SJCRH30 (cell line): ENCODE measurements around the gene CSHL1. TPM values are rescaled to one million over a fixed set of nuclear protein-coding genes. Genes with fewer than 3 reads are reported as not detected.
A peak's percentile ranks its signal among the peaks of the same experiment; 100 is the strongest.
"Not testable (repeated sequence)": the region's sequence is repeated elsewhere in the genome, so short reads cannot be mapped to it uniquely, and the experiment has no call there.

ENCODE experiments used
- DNase-seq, 2 experiments: peaks; one replicate each; pipeline ENCODE4 v3.0.0-alpha.2; 2015 to 2020
- H3K27ac ChIP-seq: fragments of 250-450 bp; sonication (Bioruptor Pico); 2 replicates; pipeline ENCODE4 v1.5.1; 2020; ENCODE audit warnings: mild to moderate bottlenecking, moderate library complexity
- H3K27me3 ChIP-seq: fragments of 250-450 bp; sonication (Bioruptor Pico); 2 replicates; pipeline ENCODE4 v1.5.1; 2020; ENCODE audit warnings: mild to moderate bottlenecking, moderate library complexity
- H3K36me3 ChIP-seq: fragments of 250-450 bp; sonication (Bioruptor Pico); 2 replicates; pipeline ENCODE4 v1.5.1; 2020; ENCODE audit warnings: mild to moderate bottlenecking, moderate library complexity
- H3K4me1 ChIP-seq: fragments of 250-450 bp; sonication (Bioruptor Pico); 2 replicates; pipeline ENCODE4 v1.5.1; 2020; ENCODE audit warnings: mild to moderate bottlenecking, moderate library complexity
- H3K4me3 ChIP-seq: fragments of 250-450 bp; sonication (Bioruptor Pico); 2 replicates; pipeline ENCODE4 v1.5.1; 2020; ENCODE audit warnings: mild to moderate bottlenecking, moderate library complexity
- H3K9me3 ChIP-seq: fragments of 250-450 bp; sonication (Bioruptor Pico); replicated peaks from 2 replicates; pipeline ENCODE4 v1.5.1; 2020; ENCODE audit warnings: mild to moderate bottlenecking, moderate library complexity
- total RNA-seq: library from RNA; depleted of rRNA; stranded (reverse); fragments of >200 nt; shearing (Covaris generic); gene quantifications from 2 replicates; pipeline ENCODE4 v1.2.3, GENCODE V29; 2014

Gene CSHL1
- total RNA-seq, 1 experiment from 2014 or later = not detected

DNA sequence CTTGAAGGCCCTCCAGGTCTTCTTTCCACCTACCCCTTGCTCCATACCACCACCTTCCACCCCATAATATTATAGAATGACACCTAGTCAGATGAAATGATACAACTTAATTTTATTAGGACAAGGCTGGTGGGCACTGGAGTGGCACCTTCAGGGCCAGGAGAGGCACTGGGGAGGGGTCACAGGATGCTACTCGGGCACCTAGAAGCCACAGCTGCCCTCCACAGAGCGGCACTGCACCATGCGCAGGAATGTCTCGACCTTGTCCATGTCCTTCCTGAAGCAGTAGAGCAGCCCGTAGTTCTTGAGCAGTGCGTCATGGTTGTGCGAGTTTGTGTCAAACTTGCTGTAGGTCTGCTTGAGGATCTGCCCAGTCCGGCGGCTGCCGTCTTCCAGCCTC lies 16.2 kb downstream of the CSHL1 start:
- not testable (repeated sequence) for H3K9me3 ChIP-seq, H3K36me3 ChIP-seq, H3K4me1 ChIP-seq, DNase-seq, H3K27ac ChIP-seq, H3K27me3 ChIP-seq, H3K4me3 ChIP-seq

DNA sequence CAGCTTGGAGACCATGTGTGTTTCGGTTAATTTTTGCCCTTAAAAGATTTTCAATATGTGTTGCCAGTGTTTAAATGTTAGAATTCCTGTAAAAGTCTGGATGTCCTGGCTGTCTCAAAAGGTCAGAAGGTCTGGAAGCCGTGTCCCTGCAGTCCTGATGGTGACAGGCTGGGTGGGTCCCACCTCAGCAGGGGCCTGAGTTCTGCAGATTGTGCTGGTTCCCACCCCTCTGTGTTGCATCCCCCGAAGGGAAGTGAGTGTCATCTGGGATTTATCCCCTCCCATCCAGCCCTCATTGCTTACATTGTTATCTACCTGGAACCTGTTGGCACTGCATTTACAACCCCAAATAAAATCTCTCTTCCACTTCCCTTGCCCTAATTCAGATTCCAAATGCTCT lies 17.0 kb downstream of the CSHL1 start:
- not testable (repeated sequence) for H3K4me3 ChIP-seq, DNase-seq, H3K36me3 ChIP-seq

DNA sequence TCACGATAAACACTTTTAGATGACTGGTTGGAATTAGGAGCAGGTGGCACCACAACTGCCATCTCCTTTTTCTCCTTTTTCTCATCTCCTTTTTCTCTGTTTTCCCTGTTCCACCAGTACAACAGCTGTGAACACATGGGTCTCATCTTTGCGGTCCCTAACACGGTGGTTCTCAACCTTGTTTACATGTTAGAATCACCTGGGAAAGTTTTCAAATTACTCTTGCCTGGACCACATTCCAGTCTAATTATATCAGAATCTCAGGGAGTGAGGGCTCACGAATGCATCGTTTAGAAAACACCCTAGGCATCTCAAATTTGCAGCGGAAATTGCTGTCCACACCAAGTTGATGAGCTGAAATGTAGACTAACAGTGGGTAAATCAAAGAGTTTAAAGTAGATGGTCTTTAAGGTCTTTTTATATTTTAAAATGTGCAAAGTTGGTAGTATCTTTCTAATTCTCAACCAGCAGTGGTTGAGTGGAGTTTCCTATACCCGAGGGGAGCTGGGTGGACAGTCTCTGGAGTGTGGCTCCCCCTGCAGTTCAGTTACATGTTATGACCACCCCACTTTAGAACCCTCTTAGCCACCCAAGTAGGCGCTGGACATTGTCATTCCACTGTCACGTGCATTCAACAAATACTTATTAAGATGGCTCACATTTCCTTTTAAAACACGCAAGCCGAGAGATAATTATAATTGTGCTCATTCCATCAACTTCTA lies 18.6 kb downstream of the CSHL1 start:
- H3K4me1 ChIP-seq, H3K9me3 ChIP-seq, H3K4me3 ChIP-seq, H3K27me3 ChIP-seq, H3K36me3 ChIP-seq, H3K27ac ChIP-seq: not testable (repeated sequence)
- peak in 1 of 2 experiments; percentile 39 for DNase-seq

More for the DNA sequence above, 17.0 kb downstream of the CSHL1 start:
- H3K27ac ChIP-seq, H3K9me3 ChIP-seq, H3K4me1 ChIP-seq, H3K27me3 ChIP-seq: not testable (repeated sequence)

DNA sequence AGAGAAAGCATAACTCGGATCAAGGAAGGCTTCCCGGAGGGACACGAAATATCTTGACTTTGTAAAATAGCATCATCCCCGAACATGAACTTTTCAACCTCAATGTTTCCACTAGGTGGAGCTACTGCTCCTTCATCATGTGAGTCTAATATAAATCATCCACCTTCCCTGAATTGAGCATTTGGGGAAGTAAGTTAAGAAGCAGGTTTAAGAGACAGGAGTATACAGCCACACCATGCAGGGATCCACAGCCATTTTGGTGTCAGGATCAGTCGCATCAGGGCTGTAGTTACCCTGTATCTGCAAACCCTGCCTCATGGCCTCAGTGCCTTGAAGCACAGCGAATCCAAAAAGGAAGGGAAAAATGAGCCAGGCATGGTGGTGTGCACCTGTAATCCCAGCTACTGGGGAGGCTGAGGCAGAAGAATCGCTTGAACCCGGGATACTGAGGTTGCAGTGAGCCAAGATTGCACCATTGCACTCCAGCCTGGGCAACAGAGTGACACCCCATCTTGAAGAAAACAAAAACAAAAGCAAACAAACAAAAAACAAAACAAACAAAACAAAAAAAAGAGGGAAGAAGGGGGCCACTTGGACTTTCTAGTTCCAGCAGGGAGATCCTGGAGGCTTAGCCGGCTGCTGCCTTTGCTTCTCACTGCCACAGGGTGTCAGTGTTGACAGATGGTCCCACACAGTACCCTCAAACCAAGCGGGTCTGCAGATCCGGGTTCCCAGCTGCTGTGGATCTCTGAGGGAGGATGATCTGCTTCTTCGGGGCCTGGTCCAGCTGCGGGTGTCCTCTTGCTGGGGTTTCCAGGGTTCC lies 21.8 kb downstream of the CSHL1 start:
- not testable (repeated sequence) for H3K4me3 ChIP-seq, H3K27me3 ChIP-seq, H3K36me3 ChIP-seq, H3K4me1 ChIP-seq, H3K27ac ChIP-seq, H3K9me3 ChIP-seq
- peak; percentile 39 to 51 for DNase-seq

DNA sequence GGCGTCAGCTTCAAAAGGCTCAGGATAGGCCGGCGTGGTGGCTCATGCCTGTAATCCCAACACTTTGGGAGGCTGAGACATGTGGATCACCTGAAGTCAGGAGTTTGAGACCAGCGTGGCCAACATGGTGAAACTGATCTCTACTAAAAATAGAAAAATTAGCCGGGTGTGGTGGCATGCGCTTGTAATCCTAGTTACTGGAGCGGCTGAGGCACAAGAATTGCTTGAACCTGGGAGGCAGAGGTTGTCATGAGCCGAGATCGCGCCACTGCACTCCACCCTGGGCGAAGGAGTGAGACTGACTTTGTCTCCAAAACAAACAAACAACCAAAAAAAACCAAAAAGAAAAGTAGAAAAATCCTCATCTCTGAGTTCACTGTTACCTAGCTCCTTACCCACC lies 25.9 kb downstream of the CSHL1 start:
- not testable (repeated sequence) for H3K4me1 ChIP-seq, DNase-seq, H3K27ac ChIP-seq, H3K27me3 ChIP-seq, H3K9me3 ChIP-seq, H3K4me3 ChIP-seq, H3K36me3 ChIP-seq

DNA sequence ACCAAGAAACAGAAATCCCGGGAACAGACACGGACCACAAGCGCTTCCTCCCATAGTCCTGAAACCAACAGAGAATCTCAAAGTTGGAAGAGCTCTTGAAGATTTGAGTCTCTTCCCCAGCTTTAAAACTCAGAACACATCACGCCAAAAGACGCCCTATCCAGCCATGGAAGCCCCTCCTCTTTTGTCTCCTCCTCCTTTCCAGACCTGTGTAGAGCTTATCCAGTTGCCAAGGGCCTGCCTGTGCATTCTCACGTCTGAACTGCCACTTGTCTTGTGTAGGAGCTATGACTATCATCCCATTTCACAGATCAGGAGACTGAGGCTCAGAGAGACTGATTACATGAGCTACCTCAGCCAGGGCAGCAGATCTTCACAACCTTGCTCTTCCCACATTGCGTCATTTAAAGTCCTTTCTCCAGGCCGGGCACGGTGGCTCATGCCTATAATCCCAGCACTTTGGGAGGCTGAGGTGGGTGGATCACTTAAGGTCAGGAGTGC lies 28.4 kb downstream of the CSHL1 start:
- H3K9me3 ChIP-seq, DNase-seq, H3K4me3 ChIP-seq, H3K36me3 ChIP-seq, H3K4me1 ChIP-seq, H3K27ac ChIP-seq, H3K27me3 ChIP-seq: not testable (repeated sequence)

DNA sequence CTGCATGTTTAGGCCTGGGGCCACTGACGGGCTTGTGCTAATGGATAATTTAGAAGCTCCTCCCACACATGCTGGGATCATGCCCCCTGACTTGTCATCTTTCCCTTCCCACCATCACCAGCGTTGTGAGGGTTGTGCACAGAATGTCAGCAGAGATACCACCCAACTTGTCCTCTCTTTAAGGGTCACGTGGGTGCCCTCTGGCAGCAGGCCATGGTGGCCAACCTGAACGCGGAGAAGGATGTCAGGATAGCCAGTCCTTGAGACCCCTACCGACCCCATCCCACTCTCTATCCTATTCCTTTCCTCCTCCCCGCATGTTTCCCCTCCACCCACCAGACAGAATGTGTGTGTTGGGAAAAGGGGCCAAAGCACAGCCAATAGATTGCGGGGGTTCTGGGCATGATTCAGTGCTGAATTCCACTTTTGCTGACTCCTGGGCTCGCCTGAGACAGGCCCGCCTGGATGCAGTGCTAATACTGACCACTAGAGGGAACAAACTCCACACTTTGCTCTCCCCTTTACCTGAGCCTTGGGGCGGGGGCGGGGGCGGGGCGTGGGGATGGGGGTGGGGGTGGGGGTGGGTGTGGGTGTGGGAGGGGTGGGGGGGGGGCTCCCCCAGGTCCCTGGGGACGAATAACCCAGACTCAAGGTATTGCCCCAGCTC lies 29.0 kb downstream of the CSHL1 start, which contains the start of gene GH2:
Gene GH2, minus strand, starts transcription at position 10 of the 667 bp plus-strand sequence. CDS start 143 bp downstream, outside the sequence.
- DNase-seq = peak; percentile 37 to 63
- no peak within 1 kb of the TSS for H3K4me3 ChIP-seq
- no peaks in the 10 kb centered on the region for H3K27me3 ChIP-seq
- H3K27ac ChIP-seq = no peak within 1 kb of the TSS
- no peaks in the 10 kb centered on the region for H3K4me1 ChIP-seq
- H3K9me3 ChIP-seq = no peaks in the 10 kb centered on the region
- H3K36me3 ChIP-seq = no peaks in the 10 kb centered on the region

DNA sequence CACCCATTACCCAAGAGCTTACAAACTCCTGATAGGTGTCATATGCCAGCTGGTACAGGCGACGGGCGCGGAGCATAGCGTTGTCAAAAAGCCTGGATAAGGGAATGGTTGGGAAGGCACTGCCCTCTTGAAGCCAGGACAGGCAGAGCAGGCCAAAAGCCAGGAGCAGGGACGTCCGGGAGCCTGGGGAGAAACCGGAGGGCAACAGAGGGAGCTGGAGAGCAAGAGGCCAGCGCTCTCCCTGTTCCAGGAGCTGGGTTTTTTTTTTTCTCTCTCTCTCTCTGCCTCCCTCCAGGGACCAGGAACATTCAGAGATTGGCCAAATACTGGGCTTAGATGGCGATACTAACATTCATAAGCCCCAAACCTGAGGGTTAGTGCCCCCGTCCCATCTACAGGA lies 29.7 kb downstream of the CSHL1 start:
- H3K36me3 ChIP-seq, H3K4me1 ChIP-seq, H3K9me3 ChIP-seq, H3K27me3 ChIP-seq, DNase-seq, H3K4me3 ChIP-seq, H3K27ac ChIP-seq: not testable (repeated sequence)

DNA sequence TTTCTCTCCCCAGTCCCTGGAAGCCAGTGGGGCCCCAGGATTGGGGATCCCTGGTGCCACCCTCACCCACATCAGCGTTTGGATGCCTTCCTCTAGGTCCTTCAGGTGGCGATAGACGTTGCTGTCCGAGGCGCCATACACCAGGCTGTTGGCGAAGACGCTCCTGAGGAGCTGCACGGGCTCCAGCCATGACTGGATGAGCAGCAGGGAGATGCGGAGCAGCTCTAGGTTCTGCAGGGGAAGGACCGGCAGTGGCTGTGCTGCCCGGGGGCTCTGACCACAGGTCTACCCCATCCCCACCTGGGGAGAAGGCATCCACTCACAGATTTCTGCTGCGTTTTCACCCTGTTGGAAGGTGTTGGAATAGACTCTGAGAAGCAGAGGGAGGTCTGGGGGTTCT lies 30.4 kb downstream of the CSHL1 start:
- Histone ChIP-seq H3K27me3 (no peaks in the 10 kb centered on the region), H3K4me1 (no peaks in the 10 kb centered on the region), H3K27ac (no peak overlapping the region), H3K9me3 (no peaks in the 10 kb centered on the region), H3K4me3 (no peak overlapping the region), H3K36me3 (no peaks in the 10 kb centered on the region)
- DNase-seq = no peak

DNA sequence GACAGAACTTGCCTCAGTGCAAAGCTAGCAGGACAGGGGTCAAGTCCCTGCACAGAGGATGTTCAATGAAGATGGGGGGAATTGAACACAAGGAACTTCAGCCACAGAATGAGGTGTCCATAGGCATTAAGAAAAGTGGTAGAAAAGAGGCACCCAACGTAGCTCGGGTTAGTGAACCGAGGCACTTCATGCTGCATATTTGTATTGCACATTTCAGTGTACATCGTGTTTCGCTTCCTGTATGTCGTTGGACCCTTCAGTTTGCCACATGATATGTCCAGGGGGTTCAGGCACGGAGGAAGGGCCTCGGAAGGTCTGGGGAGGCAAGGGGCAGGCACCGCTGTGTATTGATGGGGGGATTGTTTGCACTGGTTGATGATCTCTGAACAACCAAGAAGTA lies 32.6 kb downstream of the CSHL1 start:
- not testable (repeated sequence) for H3K27me3 ChIP-seq, H3K36me3 ChIP-seq, H3K9me3 ChIP-seq, H3K4me3 ChIP-seq, H3K27ac ChIP-seq, H3K4me1 ChIP-seq, DNase-seq

DNA sequence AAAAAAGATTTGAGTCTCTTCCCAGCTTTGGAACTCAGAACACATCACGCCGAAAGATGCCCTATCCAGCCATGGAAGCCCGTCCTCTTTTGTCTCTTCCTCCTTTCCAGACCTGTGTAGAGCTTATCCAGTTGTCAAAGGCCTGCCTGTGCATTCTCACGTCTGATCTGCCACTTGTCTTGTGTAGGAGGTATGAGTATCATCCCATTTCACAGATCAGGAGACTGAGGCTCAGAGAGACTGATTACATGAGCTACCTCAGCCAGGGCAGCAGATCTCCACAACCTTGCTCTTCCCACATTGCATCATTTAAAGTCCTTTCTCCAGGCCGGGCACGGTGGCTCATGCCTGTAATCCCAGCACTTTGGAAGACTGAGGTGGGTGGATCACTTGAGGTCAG lies 36.4 kb downstream of the CSHL1 start:
- not testable (repeated sequence) for DNase-seq, H3K36me3 ChIP-seq, H3K9me3 ChIP-seq, H3K27ac ChIP-seq, H3K4me3 ChIP-seq, H3K4me1 ChIP-seq, H3K27me3 ChIP-seq

DNA sequence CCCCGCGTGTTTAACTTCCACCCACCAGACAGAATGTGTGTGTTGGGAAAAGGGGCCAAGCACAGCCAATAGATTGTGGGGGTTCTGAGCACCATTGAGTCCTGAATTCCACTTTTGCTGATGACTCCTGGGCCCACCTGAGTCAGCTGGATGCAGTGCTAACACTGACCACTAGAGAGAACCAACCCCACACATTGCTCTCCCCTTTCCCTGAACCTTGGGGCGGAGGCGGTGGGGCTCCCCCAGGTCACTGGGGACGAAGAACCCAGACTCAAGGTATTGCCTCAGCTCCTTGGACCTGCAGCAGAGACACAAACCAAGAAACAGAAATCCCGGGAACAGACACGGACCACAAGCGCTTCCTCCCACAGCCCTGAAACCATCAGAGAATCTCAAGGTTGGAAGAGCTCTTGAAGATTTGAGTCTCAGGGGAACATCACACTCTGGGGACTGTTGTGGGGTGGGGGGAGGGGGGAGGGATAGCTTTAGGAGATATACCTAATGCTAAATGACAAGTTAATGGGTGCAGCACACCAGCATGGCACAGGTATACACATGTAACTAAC lies 36.9 kb downstream of the CSHL1 start:
- H3K4me3 ChIP-seq, H3K27ac ChIP-seq, H3K9me3 ChIP-seq, DNase-seq, H3K27me3 ChIP-seq, H3K36me3 ChIP-seq, H3K4me1 ChIP-seq: not testable (repeated sequence)

DNA sequence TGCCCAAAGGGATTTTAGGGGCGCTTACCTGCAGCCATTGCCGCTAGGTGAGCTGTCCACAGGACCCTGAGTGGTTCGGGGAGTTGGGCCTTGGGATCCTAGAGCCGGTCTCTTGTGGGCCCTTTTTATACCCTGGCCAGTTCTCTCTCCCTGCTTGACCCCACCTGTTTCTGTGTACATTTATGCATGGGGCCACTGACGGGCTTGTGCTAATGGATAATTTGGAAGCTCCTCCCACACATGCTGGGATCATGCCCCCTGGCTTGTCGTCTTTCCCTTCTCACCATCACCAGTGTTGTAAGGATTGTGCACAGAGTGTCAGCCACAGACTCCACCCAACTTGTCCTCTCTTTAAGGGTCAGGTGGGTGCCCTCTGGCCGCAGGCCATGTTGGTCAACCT lies 37.5 kb downstream of the CSHL1 start, which contains the start of gene CSH2:
Gene CSH2, minus strand, starts transcription at position 101 of the 400 bp plus-strand sequence. Its CDS starts 63 bp downstream, at position 38.
- not testable (repeated sequence) for H3K4me3 ChIP-seq, H3K27me3 ChIP-seq, H3K9me3 ChIP-seq, H3K4me1 ChIP-seq, DNase-seq, H3K27ac ChIP-seq, H3K36me3 ChIP-seq

DNA sequence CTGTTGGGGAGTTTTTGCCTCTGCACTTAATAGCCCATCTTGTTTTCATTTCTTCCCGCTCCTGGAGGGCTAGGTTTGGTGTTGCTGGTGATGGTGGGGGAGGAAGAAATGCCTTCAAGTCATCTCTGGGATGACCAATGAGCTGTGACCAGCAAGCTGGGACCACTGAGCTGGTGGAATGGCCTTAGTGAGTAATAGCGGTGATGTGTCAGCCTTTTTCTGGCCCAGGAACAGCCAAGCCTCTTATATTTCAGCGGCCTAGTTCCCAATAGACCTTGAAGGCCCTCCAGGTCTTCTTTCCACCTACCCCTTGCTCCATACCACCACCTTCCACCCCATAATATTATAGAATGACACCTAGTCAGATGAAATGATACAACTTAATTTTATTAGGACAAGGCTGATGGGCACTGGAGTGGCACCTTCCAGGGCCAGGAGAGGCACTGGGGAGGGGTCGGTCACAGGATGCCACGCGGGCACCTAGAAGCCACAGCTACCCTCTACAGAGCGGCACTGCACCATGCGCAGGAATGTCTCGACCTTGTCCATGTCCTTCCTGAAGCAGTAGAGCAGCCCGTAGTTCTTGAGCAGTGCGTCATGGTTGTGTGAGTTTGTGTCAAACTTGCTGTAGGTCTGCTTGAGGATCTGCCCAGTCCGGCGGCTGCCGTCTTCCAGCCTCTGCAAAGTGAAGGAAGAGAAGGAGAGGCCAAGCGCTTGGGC lies 39.3 kb downstream of the CSHL1 start:
- H3K27me3 ChIP-seq, H3K9me3 ChIP-seq, DNase-seq, H3K27ac ChIP-seq, H3K4me1 ChIP-seq, H3K36me3 ChIP-seq, H3K4me3 ChIP-seq: not testable (repeated sequence)
